Esophagus squamous epithelium (tissue), 5 donors: ENCODE measurements around the gene DPM1. TPM values are rescaled to one million over a fixed set of nuclear protein-coding genes. Genes with fewer than 3 reads are reported as not detected.

ENCODE experiments used
- DNase-seq: peaks from one replicate; lab custom pipeline; 2025; lab: John Stamatoyannopoulos, UW
- H3K27ac ChIP-seq, 4 donors: fragments of 200-600 bp; sonication (generic); one replicate each; pipeline ENCODE4 v1.5.1; 2016 to 2019; ENCODE audit warnings: mild to moderate bottlenecking in 1 of 4
- H3K27me3 ChIP-seq, 4 donors: fragments of 200-600 bp; sonication (generic); 1 replicate in 3 of 4; 2 replicates in 1 of 4; pipeline versions ENCODE4 v1.5.1 to v1.6.0; 2017 to 2021; ENCODE audit warnings: antibody characterized with exemption in 1 of 4
- H3K36me3 ChIP-seq, 3 donors: fragments of 200-600 bp; sonication (generic); one replicate each; pipeline ENCODE4 v1.5.1; 2016 to 2019
- H3K4me1 ChIP-seq, 3 donors: fragments of 200-600 bp; sonication (generic); one replicate each; pipeline ENCODE4 v1.5.1; 2017 to 2019
- H3K4me3 ChIP-seq, 4 donors: fragments of 200-600 bp; sonication (generic); 1 replicate in 3 of 4; 2 replicates in 1 of 4; pipeline ENCODE4 v1.5.1; 2016 to 2019; ENCODE audit warnings: mild to moderate bottlenecking in 2 of 4, moderate library complexity in 1 of 4
- H3K9me3 ChIP-seq, 3 donors: fragments of 200-600 bp; sonication (generic); one replicate each; pipeline ENCODE4 v1.5.1; 2016 to 2019
- POLR2A ChIP-seq, 4 donors: fragments of 450-650 bp; IDR thresholded peaks; one replicate each; pipeline ENCODE4 v1.6.1; 2017; ENCODE audit warnings: antibody characterized with exemption in 4 of 4, mild to moderate bottlenecking in 4 of 4, moderate library complexity in 3 of 4
- WGBS, 2 donors: methylation state at CpG; one replicate each; pipeline ENCODE4 v1.1.5; 2018; 5-methylcytosine and 5-hydroxymethylcytosine counted together
- intact Hi-C: fragments of 100-400 bp; cut with DNase I; formaldehyde crosslinking; loops from one replicate; pipeline ENCODE4 v1.15.0; 2022
- total RNA-seq, 4 donors: library from RNA; depleted of rRNA; stranded (reverse); fragments of >200 nt; gene quantifications; one replicate each; pipeline ENCODE4 v1.1.0, GENCODE V29; 2016
- TF ChIP-seq, protein P1 (sequence below), 6 experiments: fragments of 450-650 bp in 4 of 6; fragments of 200-600 bp in 2 of 6; sonication (generic) in 2 of 6; IDR thresholded peaks; one replicate each; pipeline ENCODE4 v1.5.1; 2016 to 2019; ENCODE audit warnings: antibody characterized with exemption in 6 of 6, mild to moderate bottlenecking in 4 of 6, moderate library complexity in 4 of 6
- donor health status: DM: yes; HTN: yes; CAD: no.

Gene DPM1
- total RNA-seq, 4 donors from 2014 or later: 28.7 to 62.0 (median 57.0) TPM

DNA sequence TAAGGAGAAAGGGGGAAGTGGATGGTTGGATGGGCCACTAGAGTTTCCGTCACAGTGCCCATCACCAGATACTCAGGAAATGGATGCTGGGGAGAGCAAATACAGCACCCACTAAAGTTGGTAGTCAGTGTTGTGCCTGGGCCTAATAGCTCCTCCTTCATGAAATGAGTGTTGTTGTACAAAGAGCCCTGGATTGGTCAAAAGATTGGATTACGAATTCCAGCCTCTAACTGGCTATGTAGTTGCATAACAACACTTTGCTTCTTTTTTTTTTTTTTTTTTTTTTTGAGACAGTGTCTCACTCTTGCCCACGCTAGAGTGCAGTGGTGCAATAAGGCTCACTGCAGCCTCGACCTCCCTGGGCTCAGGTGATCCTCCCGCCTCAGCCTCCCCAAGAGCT is 37.2 kb upstream of the DPM1 start:
- Histone ChIP-seq H3K4me3 (no peak overlapping the region), H3K27ac (no peak overlapping the region), H3K9me3 (no peaks in the 10 kb centered on the region), H3K4me1 (peaks cover 4 to 15% (median 6%) of the 10 kb centered on the region in 3 donors), H3K27me3 (peaks cover 0 to 27% (median 0%) of the 10 kb centered on the region in 4 donors), H3K36me3 (no peaks in the 10 kb centered on the region)
- no peak for TF ChIP-seq POLR2A (IDR thresholded peaks at IDR 0.05)
- TF ChIP-seq, protein P1, sequence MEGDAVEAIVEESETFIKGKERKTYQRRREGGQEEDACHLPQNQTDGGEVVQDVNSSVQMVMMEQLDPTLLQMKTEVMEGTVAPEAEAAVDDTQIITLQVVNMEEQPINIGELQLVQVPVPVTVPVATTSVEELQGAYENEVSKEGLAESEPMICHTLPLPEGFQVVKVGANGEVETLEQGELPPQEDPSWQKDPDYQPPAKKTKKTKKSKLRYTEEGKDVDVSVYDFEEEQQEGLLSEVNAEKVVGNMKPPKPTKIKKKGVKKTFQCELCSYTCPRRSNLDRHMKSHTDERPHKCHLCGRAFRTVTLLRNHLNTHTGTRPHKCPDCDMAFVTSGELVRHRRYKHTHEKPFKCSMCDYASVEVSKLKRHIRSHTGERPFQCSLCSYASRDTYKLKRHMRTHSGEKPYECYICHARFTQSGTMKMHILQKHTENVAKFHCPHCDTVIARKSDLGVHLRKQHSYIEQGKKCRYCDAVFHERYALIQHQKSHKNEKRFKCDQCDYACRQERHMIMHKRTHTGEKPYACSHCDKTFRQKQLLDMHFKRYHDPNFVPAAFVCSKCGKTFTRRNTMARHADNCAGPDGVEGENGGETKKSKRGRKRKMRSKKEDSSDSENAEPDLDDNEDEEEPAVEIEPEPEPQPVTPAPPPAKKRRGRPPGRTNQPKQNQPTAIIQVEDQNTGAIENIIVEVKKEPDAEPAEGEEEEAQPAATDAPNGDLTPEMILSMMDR (IDR thresholded peaks at IDR 0.05): no peak
- DNase-seq: no peak
- 79 to 82% methylated on average over 4 to 5 of the region's 5 CpGs for WGBS, 2 donors
- intact Hi-C loops: loop anchor here (5.0 kb wide), 1 partner anchor 312 kb away; no protein-coding TSS in a partner anchor

DNA sequence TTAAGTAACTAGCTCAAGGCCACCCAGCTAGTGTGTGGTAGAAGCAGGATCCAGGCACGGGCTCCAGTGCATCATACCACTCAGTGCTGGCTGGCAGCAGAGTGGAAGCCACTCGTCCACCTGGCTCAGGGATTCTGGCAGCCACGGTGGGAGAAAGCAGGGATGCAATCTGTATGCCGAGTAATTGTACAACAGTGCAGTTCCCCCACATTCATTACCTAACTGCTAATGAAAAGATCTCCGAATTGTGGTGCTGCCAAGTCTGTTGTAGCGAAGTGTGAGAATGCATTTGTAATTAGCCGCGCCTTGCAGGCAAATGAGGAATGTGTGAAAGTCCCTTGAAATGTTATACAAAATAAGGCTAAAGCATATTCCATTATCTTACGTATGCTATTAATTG is 35.5 kb upstream of the DPM1 start:
- H3K9me3 ChIP-seq: no peaks in the 10 kb centered on the region
- no peak for DNase-seq
- TF ChIP-seq POLR2A (IDR thresholded peaks at IDR 0.05): no peak
- TF ChIP-seq, protein P1 (IDR thresholded peaks at IDR 0.05): no peak
- H3K27me3 ChIP-seq: peaks cover 0 to 12% (median 0%) of the 10 kb centered on the region in 4 donors
- intact Hi-C loops: no loop called here
- H3K4me1 ChIP-seq: peaks cover 4 to 15% (median 6%) of the 10 kb centered on the region in 3 donors
- H3K27ac ChIP-seq: no peak overlapping the region
- WGBS, 2 donors: 50 to 63% methylated on average over 8 to 9 of the region's 9 CpGs
- no peaks in the 10 kb centered on the region for H3K36me3 ChIP-seq
- H3K4me3 ChIP-seq: no peak overlapping the region

DNA sequence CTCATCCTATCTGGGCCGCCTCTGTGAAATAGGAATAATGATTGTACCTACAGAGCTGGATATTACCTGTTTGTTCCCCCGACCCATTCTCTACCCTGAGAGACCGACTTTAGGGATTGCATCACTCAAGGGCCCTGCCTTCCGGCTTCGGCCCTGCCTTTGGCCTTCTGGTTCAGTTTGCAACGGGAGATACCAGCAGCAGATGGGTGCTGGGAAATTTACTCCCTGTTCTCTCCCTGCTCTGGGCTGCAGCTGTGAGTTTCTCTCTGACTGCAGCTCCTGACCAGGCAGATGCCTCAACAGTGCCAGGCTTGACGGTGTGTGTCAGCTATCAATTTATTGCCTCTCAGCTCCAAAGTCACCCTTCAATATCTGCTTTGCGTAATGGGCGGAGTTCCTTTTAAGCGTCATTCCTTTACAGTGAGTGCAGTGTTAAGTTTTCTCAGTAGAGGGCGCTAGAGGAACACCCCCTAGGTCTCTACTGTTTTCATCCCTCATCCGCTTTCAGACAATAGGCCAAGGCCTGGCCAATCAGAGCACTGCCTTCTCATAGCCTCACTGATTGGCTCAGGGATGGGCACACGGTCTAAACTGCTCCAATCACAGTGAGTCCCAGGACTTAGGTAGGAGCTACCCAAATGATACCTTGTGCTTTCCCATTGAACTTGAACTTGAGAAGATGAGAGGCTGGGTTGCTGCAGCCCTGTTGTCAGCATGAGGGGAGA is 34.6 kb upstream of the DPM1 start:
- H3K27me3 ChIP-seq: peaks cover 0 to 4% (median 0%) of the 10 kb centered on the region in 4 donors
- H3K9me3 ChIP-seq: no peaks in the 10 kb centered on the region
- no peak for DNase-seq
- TF ChIP-seq, protein P1 (IDR thresholded peaks at IDR 0.05): peak in 5 of 6 experiments; percentile 59 to 89 (median 65)
- TF ChIP-seq POLR2A (IDR thresholded peaks at IDR 0.05): no peak
- intact Hi-C loops: no loop called here
- H3K4me1 ChIP-seq: peaks cover 4 to 16% (median 6%) of the 10 kb centered on the region in 3 donors
- peak overlapping the region in 2 of 4 donors; percentile 6 to 25 for H3K27ac ChIP-seq
- H3K4me3 ChIP-seq: no peak overlapping the region
- WGBS, 2 donors: 30 to 33% methylated on average over 12 to 13 of the region's 13 CpGs
- no peaks in the 10 kb centered on the region for H3K36me3 ChIP-seq

DNA sequence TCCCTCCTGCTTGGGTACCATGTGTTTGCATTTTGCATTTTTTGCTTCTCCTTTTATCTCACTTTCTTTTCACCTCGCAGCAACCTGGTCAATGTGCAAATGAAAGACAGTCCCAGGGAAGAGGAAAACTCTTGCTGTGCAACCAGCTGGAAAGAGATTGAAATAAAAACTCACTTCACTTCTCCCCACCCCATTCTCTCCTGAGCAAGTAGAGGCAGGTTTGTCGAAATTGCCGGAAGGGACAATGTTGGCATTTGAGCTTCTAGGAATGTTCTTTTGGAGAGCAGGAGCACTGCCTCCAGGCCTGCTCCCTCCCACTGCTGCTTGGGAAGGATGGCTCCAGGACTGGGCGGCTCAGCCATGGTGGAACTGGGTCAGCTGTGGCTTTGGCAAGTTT is 34.0 kb upstream of the DPM1 start:
- DNase-seq: no peak
- no peaks in the 10 kb centered on the region for H3K36me3 ChIP-seq
- H3K27me3 ChIP-seq: peaks cover 0 to 4% (median 0%) of the 10 kb centered on the region in 4 donors
- H3K27ac ChIP-seq: peak overlapping the region in 2 of 4 donors; percentile 6 to 25
- WGBS, 2 donors: 20 to 23% methylated on average over 3 to 4 of the region's 4 CpGs
- no peak for TF ChIP-seq POLR2A (IDR thresholded peaks at IDR 0.05)
- TF ChIP-seq, protein P1 (IDR thresholded peaks at IDR 0.05): no peak
- H3K4me3 ChIP-seq: no peak overlapping the region
- H3K4me1 ChIP-seq: peaks cover 4 to 21% (median 6%) of the 10 kb centered on the region in 3 donors
- intact Hi-C loops: no loop called here
- no peaks in the 10 kb centered on the region for H3K9me3 ChIP-seq

DNA sequence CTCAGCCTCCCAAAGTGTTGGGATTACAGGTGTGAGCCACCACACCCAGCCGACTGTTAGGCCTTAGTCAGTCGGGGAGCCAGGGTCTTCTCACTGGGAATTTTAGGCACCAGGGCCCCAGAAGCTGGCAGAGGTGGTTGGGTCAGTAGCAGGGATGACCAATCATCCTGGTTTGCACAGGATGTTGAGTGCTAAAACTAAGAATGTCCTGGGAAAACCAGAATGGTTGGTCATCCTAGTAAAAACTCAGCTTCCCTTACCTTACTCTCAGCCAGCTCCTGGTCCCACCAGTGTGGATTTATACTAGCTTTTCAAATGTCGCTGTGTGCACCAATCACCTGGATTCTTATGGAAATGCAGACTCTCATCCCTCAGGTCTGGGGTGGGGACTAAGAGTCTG is 32.7 kb upstream of the DPM1 start:
- intact Hi-C loops: no loop called here
- Histone ChIP-seq H3K4me1 (peaks cover 4 to 21% (median 6%) of the 10 kb centered on the region in 3 donors), H3K36me3 (no peaks in the 10 kb centered on the region), H3K27ac (no peak overlapping the region), H3K9me3 (no peaks in the 10 kb centered on the region), H3K4me3 (no peak overlapping the region), H3K27me3 (peaks cover 0 to 5% (median 0%) of the 10 kb centered on the region in 4 donors)
- 78 to 91% methylated on average over 3 of the region's 3 CpGs for WGBS, 2 donors
- DNase-seq: no peak
- TF ChIP-seq POLR2A (IDR thresholded peaks at IDR 0.05): no peak
- TF ChIP-seq, protein P1 (IDR thresholded peaks at IDR 0.05): no peak
